Neural progenitor cell (in vitro differentiated cells): ENCODE results near the gene SLC22A23. TPM values are rescaled to one million over a fixed set of nuclear protein-coding genes. Genes with fewer than 3 reads are reported as not detected.

Source experiments
- DNase-seq: peaks from one replicate; pipeline ENCODE4 v3.0.0-alpha.2; 2016; ENCODE audit warnings: low spot score
- H2AFZ ChIP-seq: fragments of 200-600 bp; sonication (generic); replicated peaks from 2 replicates; pipeline ENCODE4 v1.6.1; 2016; ENCODE audit warnings: antibody characterized with exemption
- H3F3A ChIP-seq: fragments of 200-600 bp; sonication (generic); 2 replicates; pipeline ENCODE4 v1.6.1; 2016; ENCODE audit warnings: antibody characterized with exemption, low read depth
- H3K27ac ChIP-seq: fragments of 200-600 bp; sonication (generic); 2 replicates; pipeline ENCODE4 v1.5.1; 2016; ENCODE audit warnings: mild to moderate bottlenecking
- H3K27me3 ChIP-seq: fragments of 200-600 bp; sonication (generic); 2 replicates; pipeline ENCODE4 v1.6.1; 2016; ENCODE audit warnings: mild to moderate bottlenecking, moderate library complexity
- H3K36me3 ChIP-seq: fragments of 200-600 bp; sonication (generic); 2 replicates; pipeline ENCODE4 v1.5.1; 2016
- H3K4me1 ChIP-seq: fragments of 200-600 bp; sonication (generic); 2 replicates; pipeline ENCODE4 v1.6.1; 2016; ENCODE audit warnings: mixed run types
- H3K4me2 ChIP-seq: fragments of 200-600 bp; sonication (generic); 2 replicates; pipeline ENCODE4 v1.6.1; 2016
- H3K4me3 ChIP-seq: fragments of 200-600 bp; sonication (generic); 2 replicates; pipeline ENCODE4 v1.5.1; 2016
- H3K79me2 ChIP-seq: fragments of 200-600 bp; sonication (generic); 2 replicates; pipeline ENCODE4 v1.6.1; 2016; ENCODE audit warnings: low read depth
- H3K9ac ChIP-seq: fragments of 200-600 bp; sonication (generic); 2 replicates; pipeline ENCODE4 v1.6.1; 2016
- H3K9me3 ChIP-seq: fragments of 200-600 bp; sonication (generic); 2 replicates; pipeline ENCODE4 v1.5.1; 2016; ENCODE audit warnings: low read depth
- H4K20me1 ChIP-seq: fragments of 200-600 bp; sonication (generic); 2 replicates; pipeline ENCODE4 v1.6.1; 2016; ENCODE audit warnings: low read depth
- H3K27ac Mint-ChIP-seq: 3 replicates; pipeline ENCODE4 v1.8.0; 2021; ENCODE audit warnings: mixed read lengths
- H3K27me3 Mint-ChIP-seq: 2 replicates; pipeline ENCODE4 v1.8.0; 2022; ENCODE audit warnings: low read depth, mild to moderate bottlenecking, inconsistent platforms, moderate library complexity, mixed read lengths; ENCODE audit not compliant: insufficient read depth
- H3K36me3 Mint-ChIP-seq: 3 replicates; pipeline ENCODE4 v1.8.0; 2021; ENCODE audit warnings: mixed read lengths
- H3K4me1 Mint-ChIP-seq: 3 replicates; pipeline ENCODE4 v1.8.0; 2021; ENCODE audit warnings: mixed read lengths
- H3K4me3 Mint-ChIP-seq: 3 replicates; pipeline ENCODE4 v1.8.0; 2021; ENCODE audit warnings: mild to moderate bottlenecking, moderate library complexity, mixed read lengths
- H3K9me3 Mint-ChIP-seq: 3 replicates; pipeline ENCODE4 v1.8.0; 2020; ENCODE audit warnings: mixed read lengths
- EZH2 ChIP-seq: fragments of 200-600 bp; sonication (generic); IDR thresholded peaks from 2 replicates; pipeline ENCODE4 v1.6.1; 2017; ENCODE audit warnings: antibody characterized with exemption, mild to moderate bottlenecking, moderate library complexity
- EZH2phosphoT487 ChIP-seq: fragments of 200-600 bp; sonication (generic); IDR thresholded peaks from 2 replicates; pipeline ENCODE4 v1.6.1; 2017; ENCODE audit warnings: antibody characterized with exemption
- total RNA-seq: library from RNA; depleted of rRNA; stranded (reverse); fragments of >200 nt; gene quantifications from 2 replicates; pipeline ENCODE4 v1.2.3, GENCODE V29; 2015; ENCODE audit warnings: low replicate concordance
- TF ChIP-seq, protein P1 (sequence below): fragments of 200-600 bp; sonication (generic); IDR thresholded peaks from 2 replicates; pipeline ENCODE4 v1.5.1; 2017; ENCODE audit warnings: antibody characterized with exemption, mild to moderate bottlenecking

Gene SLC22A23
- total RNA-seq, 1 donor from 2014 or later: 0.99 TPM

- peaks cover 12% of the 10 kb centered on the region for H3K27me3 Mint-ChIP-seq
- Histone ChIP-seq H4K20me1 (peaks cover 29% of the 10 kb centered on the region), H3K4me2 (no peak overlapping the region), H3K27me3 (no peaks in the 10 kb centered on the region), H3K9me3 (no peaks in the 10 kb centered on the region), H3K27ac (no peak overlapping the region), H3K9ac (no peak overlapping the region), H3K36me3 (peaks cover 8% of the 10 kb centered on the region), H3K4me3 (no peak overlapping the region), H3F3A (peaks cover 13% of the 10 kb centered on the region), H3K79me2 (peaks cover 21% of the 10 kb centered on the region), H3K4me1 (peaks cover 14% of the 10 kb centered on the region), H2AFZ (no peak overlapping the region)
- H3K9me3 Mint-ChIP-seq: peaks cover 16% of the 10 kb centered on the region
- H3K4me3 Mint-ChIP-seq: no peak overlapping the region
- TF ChIP-seq EZH2 (no peak), EZH2phosphoT487 (no peak)
- TF ChIP-seq, protein P1, sequence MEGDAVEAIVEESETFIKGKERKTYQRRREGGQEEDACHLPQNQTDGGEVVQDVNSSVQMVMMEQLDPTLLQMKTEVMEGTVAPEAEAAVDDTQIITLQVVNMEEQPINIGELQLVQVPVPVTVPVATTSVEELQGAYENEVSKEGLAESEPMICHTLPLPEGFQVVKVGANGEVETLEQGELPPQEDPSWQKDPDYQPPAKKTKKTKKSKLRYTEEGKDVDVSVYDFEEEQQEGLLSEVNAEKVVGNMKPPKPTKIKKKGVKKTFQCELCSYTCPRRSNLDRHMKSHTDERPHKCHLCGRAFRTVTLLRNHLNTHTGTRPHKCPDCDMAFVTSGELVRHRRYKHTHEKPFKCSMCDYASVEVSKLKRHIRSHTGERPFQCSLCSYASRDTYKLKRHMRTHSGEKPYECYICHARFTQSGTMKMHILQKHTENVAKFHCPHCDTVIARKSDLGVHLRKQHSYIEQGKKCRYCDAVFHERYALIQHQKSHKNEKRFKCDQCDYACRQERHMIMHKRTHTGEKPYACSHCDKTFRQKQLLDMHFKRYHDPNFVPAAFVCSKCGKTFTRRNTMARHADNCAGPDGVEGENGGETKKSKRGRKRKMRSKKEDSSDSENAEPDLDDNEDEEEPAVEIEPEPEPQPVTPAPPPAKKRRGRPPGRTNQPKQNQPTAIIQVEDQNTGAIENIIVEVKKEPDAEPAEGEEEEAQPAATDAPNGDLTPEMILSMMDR: no peak
- DNase-seq: no peak
- H3K4me1 Mint-ChIP-seq: peaks cover 37% of the 10 kb centered on the region
- H3K27ac Mint-ChIP-seq: no peak overlapping the region
- peaks cover 26% of the 10 kb centered on the region for H3K36me3 Mint-ChIP-seq
These were observed 235.3 kb downstream of the SLC22A23 start for GRCh38 chr6:3221578-3221977.

- TF ChIP-seq EZH2 (no peak), EZH2phosphoT487 (no peak)
- TF ChIP-seq, protein P1: no peak
- Histone ChIP-seq H3F3A (peaks cover 13% of the 10 kb centered on the region), H3K27me3 (no peaks in the 10 kb centered on the region), H4K20me1 (peaks cover 19% of the 10 kb centered on the region), H3K27ac (no peak overlapping the region), H2AFZ (no peak overlapping the region), H3K4me3 (no peak overlapping the region), H3K36me3 (peaks cover 8% of the 10 kb centered on the region), H3K9ac (no peak overlapping the region), H3K4me2 (no peak overlapping the region), H3K79me2 (peaks cover 10% of the 10 kb centered on the region), H3K4me1 (peaks cover 6% of the 10 kb centered on the region), H3K9me3 (no peaks in the 10 kb centered on the region)
- Mint-ChIP-seq H3K4me3 (peak overlapping the region; percentile 10), H3K27me3 (peaks cover 10% of the 10 kb centered on the region), H3K36me3 (peaks cover 17% of the 10 kb centered on the region), H3K9me3 (peaks cover 16% of the 10 kb centered on the region), H3K4me1 (peaks cover 27% of the 10 kb centered on the region), H3K27ac (no peak overlapping the region)
- DNase-seq: no peak
These were observed 236.5 kb downstream of the SLC22A23 start for GRCh38 chr6:3220366-3220765.

Other genes with a start within 250 kb of the SLC22A23 start
- gene TUBB2B, start 229.4 kb downstream of the SLC22A23 start, total RNA-seq: 362 and 762 TPM in 2 replicates
- gene PSMG4, start 198.1 kb downstream of the SLC22A23 start, total RNA-seq: 15.2 and 25.3 TPM in 2 replicates